WTC11 (cell line): ENCODE measurements around the gene DAB1. TPM values are rescaled to one million over a fixed set of nuclear protein-coding genes. Genes with fewer than 3 reads are reported as not detected.

Experiments used
- ATAC-seq: fragments of 200-7000 bp; cut with Tn5 transposase; 2 replicates; pipeline ENCODE4 v1.10.0; 2021; ENCODE audit warnings: mild to moderate bottlenecking, moderate library complexity
- CTCF ChIA-PET: fragments of 300-600 bp; sonication (Branson Sonifier 250); formaldehyde crosslinking; loops from one replicate; lab custom pipeline; 2021; ENCODE audit warnings: antibody characterized with exemption; lab: Charles Lee
- POLR2A ChIA-PET: fragments of 350-600 bp; sonication (Branson Sonifier 250); formaldehyde crosslinking; loops from one replicate; lab custom pipeline; 2021; ENCODE audit warnings: antibody characterized with exemption; lab: Charles Lee
- DNase-seq: peaks from one replicate; pipeline ENCODE4 v3.0.0; 2021; ENCODE audit warnings: low spot score
- H3K27ac Mint-ChIP-seq: 2 replicates; pipeline ENCODE4 v1.8.0; 2021; ENCODE audit warnings: mixed read lengths
- H3K27me3 Mint-ChIP-seq: 2 replicates; pipeline ENCODE4 v1.8.0; 2021; ENCODE audit warnings: low read depth, mild to moderate bottlenecking, moderate library complexity, mixed read lengths
- H3K36me3 Mint-ChIP-seq: 2 replicates; pipeline ENCODE4 v1.8.0; 2021; ENCODE audit warnings: mixed read lengths
- H3K4me1 Mint-ChIP-seq: 2 replicates; pipeline ENCODE4 v1.8.0; 2022; ENCODE audit warnings: mixed read lengths
- H3K4me3 Mint-ChIP-seq: 2 replicates; pipeline ENCODE4 v1.8.0; 2021; ENCODE audit warnings: mild to moderate bottlenecking, moderate library complexity, mixed read lengths
- H3K9me3 Mint-ChIP-seq: 2 replicates; pipeline ENCODE4 v1.8.0; 2021; ENCODE audit warnings: mixed read lengths
- CDX4 ChIP-seq: fragments of 250-450 bp; sonication (Bioruptor Pico); IDR thresholded peaks from 2 replicates; pipeline ENCODE4 v1.9.0; 2021; ENCODE audit warnings: moderate library complexity, mild to moderate bottlenecking, inconsistent platforms, borderline replicate concordance
- ELF4 ChIP-seq: sonication (generic); formaldehyde crosslinking; IDR thresholded peaks from 2 replicates; pipeline ENCODE4 v1.8.1; 2022; ENCODE audit warnings: low read depth, mild to moderate bottlenecking, moderate library complexity, missing genetic modification reagents
- FOXJ3 ChIP-seq: sonication (generic); formaldehyde crosslinking; IDR thresholded peaks from 2 replicates; pipeline ENCODE4 v1.9.0; 2021; ENCODE audit warnings: missing genetic modification reagents, mild to moderate bottlenecking, borderline replicate concordance
- GRHL2 ChIP-seq: fragments of 250-450 bp; sonication (Bioruptor Pico); IDR thresholded peaks from 2 replicates; pipeline ENCODE4 v1.8.0; 2022; ENCODE audit warnings: mild to moderate bottlenecking, moderate library complexity; ENCODE audit not compliant: insufficient replicate concordance, severe bottlenecking
- GTF2I ChIP-seq: fragments of 250-450 bp; sonication (Bioruptor Pico); conservative IDR thresholded peaks from 2 replicates; pipeline ENCODE4 v1.4.0; 2021; ENCODE audit warnings: mild to moderate bottlenecking
- HMGA2 ChIP-seq: fragments of 250-450 bp; sonication (Bioruptor Pico); IDR thresholded peaks from 2 replicates; pipeline ENCODE4 v1.4.0; 2021; ENCODE audit warnings: mild to moderate bottlenecking, moderate library complexity
- IRF1 ChIP-seq: sonication (generic); formaldehyde crosslinking; IDR thresholded peaks from 2 replicates; pipeline ENCODE4 v1.8.0; 2023; ENCODE audit warnings: missing genetic modification reagents
- KAT7 ChIP-seq: sonication (generic); formaldehyde crosslinking; IDR thresholded peaks from 2 replicates; pipeline ENCODE4 v1.8.1; 2023; ENCODE audit warnings: missing genetic modification reagents, mild to moderate bottlenecking, borderline replicate concordance
- MXD4 ChIP-seq: fragments of 250-450 bp; sonication (Bioruptor Pico); IDR thresholded peaks from 2 replicates; pipeline ENCODE4 v1.8.0; 2021; ENCODE audit warnings: mild to moderate bottlenecking, moderate library complexity, borderline replicate concordance
- TCF7 ChIP-seq: sonication (generic); formaldehyde crosslinking; IDR thresholded peaks from 2 replicates; pipeline ENCODE4 v1.8.0; 2022; ENCODE audit warnings: mild to moderate bottlenecking, low read depth, missing genetic modification reagents, moderate library complexity
- TEAD4 ChIP-seq: sonication (generic); formaldehyde crosslinking; IDR thresholded peaks from 2 replicates; pipeline ENCODE4 v1.8.0; 2022; ENCODE audit warnings: mild to moderate bottlenecking, missing genetic modification reagents
- ZNF121 ChIP-seq: sonication (generic); formaldehyde crosslinking; IDR thresholded peaks from 2 replicates; pipeline ENCODE4 v1.8.0; 2023; ENCODE audit warnings: missing genetic modification reagents
- ZNF232 ChIP-seq: sonication (generic); formaldehyde crosslinking; IDR thresholded peaks from 2 replicates; pipeline ENCODE4 v1.8.0; 2022; ENCODE audit warnings: mild to moderate bottlenecking, missing genetic modification reagents
- ZNF416 ChIP-seq: fragments of 250-450 bp; sonication (Bioruptor Pico); IDR thresholded peaks from 2 replicates; pipeline ENCODE4 v1.9.0; 2021; ENCODE audit warnings: mild to moderate bottlenecking, inconsistent platforms
- ZNF532 ChIP-seq: fragments of 250-450 bp; sonication (Bioruptor Pico); IDR thresholded peaks from 2 replicates; pipeline ENCODE4 v1.9.0; 2021; ENCODE audit warnings: mild to moderate bottlenecking, borderline replicate concordance
- total RNA-seq: library from RNA; stranded (reverse); gene quantifications from 3 replicates; pipeline ENCODE4 v1.2.3, GENCODE V29; 2021
- TF ChIP-seq, protein P1 (sequence below): fragments of 250-450 bp; sonication (Bioruptor Pico); conservative IDR thresholded peaks from 2 replicates; pipeline ENCODE4 v1.9.0; 2021; ENCODE audit warnings: mild to moderate bottlenecking
- TF ChIP-seq, protein P2 (sequence below): sonication (generic); formaldehyde crosslinking; IDR thresholded peaks from 2 replicates; pipeline ENCODE4 v1.8.1; 2023; ENCODE audit warnings: mild to moderate bottlenecking, moderate library complexity, missing genetic modification reagents
- TF ChIP-seq, protein P3 (sequence below): sonication (generic); formaldehyde crosslinking; IDR thresholded peaks from 2 replicates; pipeline ENCODE4 v1.8.0; 2022; ENCODE audit warnings: mild to moderate bottlenecking, missing genetic modification reagents

The DAB1 gene
- total RNA-seq, 1 experiment from 2014 or later = 10.7 TPM

DNA sequence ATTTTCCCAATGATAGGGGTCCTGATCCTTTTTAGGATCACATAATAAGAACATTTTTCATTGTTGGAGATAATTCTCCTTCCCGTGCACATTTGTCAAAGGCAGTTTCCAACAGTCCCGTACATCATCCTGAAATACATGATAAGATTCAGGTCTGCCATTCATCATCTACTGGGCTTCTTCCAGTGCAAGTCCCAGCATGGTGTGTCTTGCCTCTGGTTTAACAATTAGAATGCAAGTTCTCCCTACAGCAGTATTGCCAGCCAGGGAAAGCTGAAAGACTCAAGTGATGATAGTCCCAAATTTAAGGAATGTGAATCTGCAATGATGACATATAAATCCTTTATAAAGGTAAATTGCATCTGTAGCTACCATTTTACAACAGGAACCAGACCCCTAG lies 146.2 kb downstream of the DAB1 start:
- Mint-ChIP-seq H3K27me3 (no peaks in the 10 kb centered on the region), H3K36me3 (no peaks in the 10 kb centered on the region), H3K4me3 (no peak overlapping the region), H3K4me1 (no peaks in the 10 kb centered on the region), H3K9me3 (no peaks in the 10 kb centered on the region), H3K27ac (no peak overlapping the region)
- DNase-seq (no peak), ATAC-seq (no peak)
- ChIA-PET CTCF (no interaction called here), POLR2A (no interaction called here)
- TF ChIP-seq, protein P1, sequence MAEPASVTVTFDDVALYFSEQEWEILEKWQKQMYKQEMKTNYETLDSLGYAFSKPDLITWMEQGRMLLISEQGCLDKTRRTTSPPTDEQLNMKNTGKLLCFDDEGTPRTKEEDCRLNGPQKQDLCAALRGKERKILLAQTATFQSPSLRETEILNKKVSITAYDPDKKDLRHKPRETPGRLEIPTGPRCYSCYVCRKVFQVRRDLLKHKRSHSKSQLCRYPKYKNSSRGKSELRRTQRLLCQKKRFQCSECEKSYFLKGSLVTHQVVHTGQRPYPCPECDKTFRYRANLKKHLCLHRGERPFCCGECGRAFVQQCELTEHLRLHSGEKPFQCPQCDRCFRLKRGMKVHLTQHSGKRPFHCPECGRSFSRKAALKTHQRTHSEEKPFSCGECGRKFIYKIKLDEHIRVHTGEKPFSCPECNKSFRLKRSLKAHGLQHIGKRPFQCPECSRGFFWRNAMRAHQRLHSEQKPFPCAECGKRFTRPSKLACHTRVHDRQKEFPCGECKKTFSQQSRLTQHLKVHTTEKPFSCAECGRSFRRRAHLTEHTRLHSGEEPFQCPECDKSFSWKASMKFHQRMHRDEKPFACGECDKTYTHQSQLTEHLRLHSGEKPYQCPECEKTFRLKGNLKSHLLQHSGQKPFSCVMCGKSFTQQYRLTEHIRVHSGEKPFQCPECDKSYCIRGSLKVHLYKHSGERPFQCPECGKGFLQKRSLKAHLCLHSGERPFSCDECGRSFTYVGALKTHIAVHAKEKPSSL (CRISPR knock-in tag) = no peak
- TF ChIP-seq FOXJ3 (CRISPR knock-in tag) (no peak), GTF2I (no peak), CDX4 (no peak), MXD4 (no peak), ZNF232 (CRISPR knock-in tag) (no peak), HMGA2 (no peak), IRF1 (CRISPR knock-in tag) (no peak), ZNF532 (CRISPR knock-in tag) (no peak), TCF7 (CRISPR knock-in tag) (no peak), KAT7 (CRISPR knock-in tag) (no peak), ELF4 (CRISPR knock-in tag) (no peak), ZNF121 (CRISPR knock-in tag) (no peak), TEAD4 (CRISPR knock-in tag) (no peak), GRHL2 (no peak), ZNF416 (CRISPR knock-in tag) (no peak)
- TF ChIP-seq, protein P2, sequence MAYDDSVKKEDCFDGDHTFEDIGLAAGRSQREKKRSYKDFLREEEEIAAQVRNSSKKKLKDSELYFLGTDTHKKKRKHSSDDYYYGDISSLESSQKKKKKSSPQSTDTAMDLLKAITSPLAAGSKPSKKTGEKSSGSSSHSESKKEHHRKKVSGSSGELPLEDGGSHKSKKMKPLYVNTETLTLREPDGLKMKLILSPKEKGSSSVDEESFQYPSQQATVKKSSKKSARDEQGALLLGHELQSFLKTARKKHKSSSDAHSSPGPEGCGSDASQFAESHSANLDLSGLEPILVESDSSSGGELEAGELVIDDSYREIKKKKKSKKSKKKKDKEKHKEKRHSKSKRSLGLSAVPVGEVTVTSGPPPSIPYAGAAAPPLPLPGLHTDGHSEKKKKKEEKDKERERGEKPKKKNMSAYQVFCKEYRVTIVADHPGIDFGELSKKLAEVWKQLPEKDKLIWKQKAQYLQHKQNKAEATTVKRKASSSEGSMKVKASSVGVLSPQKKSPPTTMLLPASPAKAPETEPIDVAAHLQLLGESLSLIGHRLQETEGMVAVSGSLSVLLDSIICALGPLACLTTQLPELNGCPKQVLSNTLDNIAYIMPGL = no peak
- TF ChIP-seq, protein P3, sequence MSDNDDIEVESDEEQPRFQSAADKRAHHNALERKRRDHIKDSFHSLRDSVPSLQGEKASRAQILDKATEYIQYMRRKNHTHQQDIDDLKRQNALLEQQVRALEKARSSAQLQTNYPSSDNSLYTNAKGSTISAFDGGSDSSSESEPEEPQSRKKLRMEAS = no peak
